ENCODE measurements around the gene PPARG. TPM values are rescaled to one million over a fixed set of nuclear protein-coding genes. Genes with fewer than 3 reads are reported as not detected.

Gene PPARG
- total RNA-seq, 4 donors from 2014 or later = 199 to 374 (median 218) TPM

- no peak for ATAC-seq (ENCODE audit: low FRiP score)
- no peak for TF ChIP-seq CTCF (IDR thresholded peaks at IDR 0.05)
- no peak for DNase-seq (ENCODE audit: low spot score)
Measured at GRCh38 chr3:12451481-12451880, 162.6 kb downstream of the PPARG start.

- ATAC-seq (ENCODE audit: low FRiP score) = no peak
- TF ChIP-seq CTCF (IDR thresholded peaks at IDR 0.05) = no peak
- DNase-seq (ENCODE audit: low spot score) = no peak
Measured at GRCh38 chr3:12451960-12452359, 163.1 kb downstream of the PPARG start.

- TF ChIP-seq CTCF (IDR thresholded peaks at IDR 0.05) = no peak
- ATAC-seq (ENCODE audit: low FRiP score) (peak; percentile 53), DNase-seq (ENCODE audit: low spot score) (no peak)
Measured at GRCh38 chr3:12452361-12453330, 163.8 kb downstream of the PPARG start.

GRCh38 chr3:12454076-12454815 lies 165.4 kb downstream of the PPARG start:
- DNase-seq (ENCODE audit: low spot score) (no peak), ATAC-seq (ENCODE audit: low FRiP score) (no peak)
- no peak for TF ChIP-seq CTCF (IDR thresholded peaks at IDR 0.05)

- ATAC-seq (ENCODE audit: low FRiP score) (no peak), DNase-seq (ENCODE audit: low spot score) (no peak)
- no peak for TF ChIP-seq CTCF (IDR thresholded peaks at IDR 0.05)
Measured at GRCh38 chr3:12454816-12455121, 165.9 kb downstream of the PPARG start.

- DNase-seq (ENCODE audit: low spot score) (no peak), ATAC-seq (ENCODE audit: low FRiP score) (no peak)
- no peak for TF ChIP-seq CTCF (IDR thresholded peaks at IDR 0.05)
Measured at GRCh38 chr3:12455740-12456139, 166.9 kb downstream of the PPARG start.

Measured in omental fat pad (tissue), 4 donors.